Measurements from ENCODE around the gene CCR7.

Gene CCR7

GRCh38 chr17:40520991-40521453 lies 44.2 kb downstream of the CCR7 start:
- TF ChIP-seq CTCF (conservative IDR thresholded peaks at IDR 0.05; ENCODE audit: low read depth, low read length): no peak
- no peak for DNase-seq (ENCODE audit: low read depth)
- H3K4me3 ChIP-seq (ENCODE audit: low read length): no peak overlapping the region

GRCh38 chr17:40519089-40519775 lies 46.0 kb downstream of the CCR7 start:
- no peak for DNase-seq (ENCODE audit: low read depth)
- TF ChIP-seq CTCF (conservative IDR thresholded peaks at IDR 0.05; ENCODE audit: low read depth, low read length): no peak
- no peak overlapping the region for H3K4me3 ChIP-seq (ENCODE audit: low read length)

GRCh38 chr17:40518401-40519088 lies 46.7 kb downstream of the CCR7 start:
- H3K4me3 ChIP-seq (ENCODE audit: low read length): no peak overlapping the region
- no peak for TF ChIP-seq CTCF (conservative IDR thresholded peaks at IDR 0.05; ENCODE audit: low read depth, low read length)
- no peak for DNase-seq (ENCODE audit: low read depth)

GRCh38 chr17:40517981-40518380 lies 47.3 kb downstream of the CCR7 start:
- H3K4me3 ChIP-seq (ENCODE audit: low read length): no peak overlapping the region
- no peak for TF ChIP-seq CTCF (conservative IDR thresholded peaks at IDR 0.05; ENCODE audit: low read depth, low read length)
- no peak for DNase-seq (ENCODE audit: low read depth)

- no peak overlapping the region for H3K4me3 ChIP-seq (ENCODE audit: low read length)
- TF ChIP-seq CTCF (conservative IDR thresholded peaks at IDR 0.05; ENCODE audit: low read depth, low read length): no peak
- DNase-seq (ENCODE audit: low read depth): no peak
These were observed 48.0 kb downstream of the CCR7 start for GRCh38 chr17:40517286-40517662.

GRCh38 chr17:40516581-40517285 lies 48.5 kb downstream of the CCR7 start:
- no peak overlapping the region for H3K4me3 ChIP-seq (ENCODE audit: low read length)
- TF ChIP-seq CTCF (conservative IDR thresholded peaks at IDR 0.05; ENCODE audit: low read depth, low read length): no peak
- DNase-seq (ENCODE audit: low read depth): no peak
